A673 (cell line): ENCODE measurements around the gene FAM120A.

ENCODE experiments used
- EZH2 ChIP-seq: fragments of 200-600 bp; sonication (generic); IDR thresholded peaks from 2 replicates; pipeline ENCODE4 v1.6.1; 2017; ENCODE audit warnings: borderline replicate concordance, low read depth, mild to moderate bottlenecking, mixed read lengths, antibody characterized with exemption, low read length; ENCODE audit not compliant: poor library complexity, severe bottlenecking
- TF ChIP-seq, protein P1 (sequence below): fragments of 300-800, 200-600 bp; sonication (generic); conservative IDR thresholded peaks from 2 replicates; pipeline ENCODE4 v1.5.1; 2017; ENCODE audit warnings: low read depth, mild to moderate bottlenecking, antibody characterized with exemption, low read length, moderate library complexity, mixed read lengths

DNA sequence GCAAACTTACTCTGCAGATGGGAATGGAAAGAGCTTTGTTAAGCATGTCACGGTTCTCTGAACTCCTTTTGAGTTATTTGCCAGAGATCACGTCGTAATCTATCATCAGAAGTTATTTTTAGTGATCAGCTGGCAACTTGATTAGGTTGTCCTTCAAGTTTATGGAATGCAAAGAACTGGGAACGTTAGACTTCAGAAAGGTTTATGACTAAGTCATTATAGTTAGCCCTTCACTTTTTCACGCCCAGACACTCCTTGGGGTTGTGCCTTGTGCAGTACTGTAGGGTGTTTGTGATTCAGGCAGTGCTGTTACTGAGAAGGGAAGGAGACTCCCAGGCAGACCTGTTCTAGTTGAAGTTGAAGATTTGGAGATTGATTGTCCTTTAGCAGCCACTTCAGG, 98.1 kb downstream of the FAM120A start:
- TF ChIP-seq, protein P1, sequence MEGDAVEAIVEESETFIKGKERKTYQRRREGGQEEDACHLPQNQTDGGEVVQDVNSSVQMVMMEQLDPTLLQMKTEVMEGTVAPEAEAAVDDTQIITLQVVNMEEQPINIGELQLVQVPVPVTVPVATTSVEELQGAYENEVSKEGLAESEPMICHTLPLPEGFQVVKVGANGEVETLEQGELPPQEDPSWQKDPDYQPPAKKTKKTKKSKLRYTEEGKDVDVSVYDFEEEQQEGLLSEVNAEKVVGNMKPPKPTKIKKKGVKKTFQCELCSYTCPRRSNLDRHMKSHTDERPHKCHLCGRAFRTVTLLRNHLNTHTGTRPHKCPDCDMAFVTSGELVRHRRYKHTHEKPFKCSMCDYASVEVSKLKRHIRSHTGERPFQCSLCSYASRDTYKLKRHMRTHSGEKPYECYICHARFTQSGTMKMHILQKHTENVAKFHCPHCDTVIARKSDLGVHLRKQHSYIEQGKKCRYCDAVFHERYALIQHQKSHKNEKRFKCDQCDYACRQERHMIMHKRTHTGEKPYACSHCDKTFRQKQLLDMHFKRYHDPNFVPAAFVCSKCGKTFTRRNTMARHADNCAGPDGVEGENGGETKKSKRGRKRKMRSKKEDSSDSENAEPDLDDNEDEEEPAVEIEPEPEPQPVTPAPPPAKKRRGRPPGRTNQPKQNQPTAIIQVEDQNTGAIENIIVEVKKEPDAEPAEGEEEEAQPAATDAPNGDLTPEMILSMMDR: no peak
- no peak for TF ChIP-seq EZH2
